ENCODE data around the gene TBL1Y.

Gene TBL1Y

DNA sequence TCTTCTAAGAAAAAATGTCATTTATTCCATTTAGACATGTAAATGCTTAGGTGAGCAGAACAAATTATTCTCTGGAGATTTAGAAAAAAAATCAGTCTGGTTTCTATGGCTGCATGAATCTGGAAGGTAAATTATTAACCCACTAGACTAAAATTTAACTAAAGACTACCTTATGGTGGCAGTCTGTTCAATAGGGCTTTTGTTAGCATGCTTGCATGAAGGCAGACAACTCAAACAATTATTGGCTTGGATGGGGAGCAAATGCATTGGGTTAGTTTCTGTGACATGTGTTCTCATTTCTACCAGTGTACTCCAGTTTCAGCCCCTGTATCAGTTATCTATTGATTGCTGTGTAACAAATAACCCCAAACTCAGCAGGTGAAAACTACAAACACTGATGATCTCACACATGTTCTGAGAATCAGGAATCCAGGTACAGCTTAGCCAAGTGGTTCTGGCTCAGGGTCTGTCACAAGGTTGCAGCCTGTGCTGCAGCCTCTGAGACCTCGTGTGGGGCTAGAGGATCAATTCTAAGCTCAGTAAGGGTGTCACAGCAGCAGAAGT, 87.1 kb downstream of the TBL1Y start:
- TF ChIP-seq RARB (CRISPR knock-in tag; IDR thresholded peaks at IDR 0.05) (no peak), ZNF565 (CRISPR knock-in tag; conservative IDR thresholded peaks at IDR 0.05; ENCODE audit: low read depth) (no peak), ZFP30 (CRISPR knock-in tag; IDR thresholded peaks at IDR 0.05) (no peak), TCF4 (CRISPR knock-in tag; IDR thresholded peaks at IDR 0.05; ENCODE audit: borderline replicate concordance) (no peak), PATZ1 (CRISPR knock-in tag; IDR thresholded peaks at IDR 0.05; ENCODE audit: borderline replicate concordance) (no peak), PPARA (CRISPR knock-in tag; IDR thresholded peaks at IDR 0.05; ENCODE audit: borderline replicate concordance) (no peak), BACH2 (CRISPR knock-in tag; IDR thresholded peaks at IDR 0.05; ENCODE audit: borderline replicate concordance) (no peak), CSDC2 (CRISPR knock-in tag; IDR thresholded peaks at IDR 0.05) (no peak), ZNF70 (CRISPR knock-in tag; IDR thresholded peaks at IDR 0.05) (no peak)
- TF ChIP-seq, protein P1, sequence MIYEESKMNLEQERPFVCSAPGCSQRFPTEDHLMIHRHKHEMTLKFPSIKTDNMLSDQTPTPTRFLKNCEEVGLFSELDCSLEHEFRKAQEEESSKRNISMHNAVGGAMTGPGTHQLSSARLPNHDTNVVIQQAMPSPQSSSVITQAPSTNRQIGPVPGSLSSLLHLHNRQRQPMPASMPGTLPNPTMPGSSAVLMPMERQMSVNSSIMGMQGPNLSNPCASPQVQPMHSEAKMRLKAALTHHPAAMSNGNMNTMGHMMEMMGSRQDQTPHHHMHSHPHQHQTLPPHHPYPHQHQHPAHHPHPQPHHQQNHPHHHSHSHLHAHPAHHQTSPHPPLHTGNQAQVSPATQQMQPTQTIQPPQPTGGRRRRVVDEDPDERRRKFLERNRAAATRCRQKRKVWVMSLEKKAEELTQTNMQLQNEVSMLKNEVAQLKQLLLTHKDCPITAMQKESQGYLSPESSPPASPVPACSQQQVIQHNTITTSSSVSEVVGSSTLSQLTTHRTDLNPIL (CRISPR knock-in tag; IDR thresholded peaks at IDR 0.05; ENCODE audit: low read depth) = no peak
- ATAC-seq = no peak

DNA sequence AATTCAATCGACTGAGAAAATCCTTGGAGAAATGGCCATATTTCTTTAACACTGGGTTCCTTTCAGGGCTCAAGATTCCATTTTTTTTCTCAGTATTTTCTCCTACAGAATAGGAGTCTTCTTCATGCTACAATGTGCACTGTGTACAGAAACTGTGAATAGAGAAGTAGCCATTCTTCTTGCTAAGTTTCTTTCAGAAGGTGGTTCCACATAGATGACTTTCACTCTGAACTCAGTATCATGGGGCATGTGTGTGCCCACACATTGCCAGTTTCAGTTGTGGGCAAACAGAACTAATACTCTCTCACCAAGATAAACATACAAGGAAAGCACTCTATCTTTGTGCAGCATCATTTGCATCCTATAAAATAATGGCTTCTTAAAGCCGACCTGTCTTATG, 89.4 kb downstream of the TBL1Y start:
- TF ChIP-seq PATZ1 (CRISPR knock-in tag; IDR thresholded peaks at IDR 0.05; ENCODE audit: borderline replicate concordance) = no peak
- no peak for TF ChIP-seq ZNF8 (CRISPR knock-in tag; IDR thresholded peaks at IDR 0.05)
- no peak for ATAC-seq

- no peak for TF ChIP-seq CSDC2 (CRISPR knock-in tag; IDR thresholded peaks at IDR 0.05)
- TF ChIP-seq OSR1 (CRISPR knock-in tag; IDR thresholded peaks at IDR 0.05) = no peak
- no peak for TF ChIP-seq ZFP30 (CRISPR knock-in tag; IDR thresholded peaks at IDR 0.05)
- TF ChIP-seq ARNTL (CRISPR knock-in tag; IDR thresholded peaks at IDR 0.05; ENCODE audit: borderline replicate concordance, low read depth) = no peak
- TF ChIP-seq TCF4 (CRISPR knock-in tag; IDR thresholded peaks at IDR 0.05; ENCODE audit: borderline replicate concordance) = no peak
- TF ChIP-seq, protein P2, sequence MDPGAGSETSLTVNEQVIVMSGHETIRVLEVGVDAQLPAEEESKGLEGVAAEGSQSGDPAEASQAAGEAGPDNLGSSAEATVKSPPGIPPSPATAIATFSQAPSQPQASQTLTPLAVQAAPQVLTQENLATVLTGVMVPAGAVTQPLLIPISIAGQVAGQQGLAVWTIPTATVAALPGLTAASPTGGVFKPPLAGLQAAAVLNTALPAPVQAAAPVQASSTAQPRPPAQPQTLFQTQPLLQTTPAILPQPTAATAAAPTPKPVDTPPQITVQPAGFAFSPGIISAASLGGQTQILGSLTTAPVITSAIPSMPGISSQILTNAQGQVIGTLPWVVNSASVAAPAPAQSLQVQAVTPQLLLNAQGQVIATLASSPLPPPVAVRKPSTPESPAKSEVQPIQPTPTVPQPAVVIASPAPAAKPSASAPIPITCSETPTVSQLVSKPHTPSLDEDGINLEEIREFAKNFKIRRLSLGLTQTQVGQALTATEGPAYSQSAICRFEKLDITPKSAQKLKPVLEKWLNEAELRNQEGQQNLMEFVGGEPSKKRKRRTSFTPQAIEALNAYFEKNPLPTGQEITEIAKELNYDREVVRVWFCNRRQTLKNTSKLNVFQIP (CRISPR knock-in tag; IDR thresholded peaks at IDR 0.05; ENCODE audit: borderline replicate concordance, low read depth) = no peak
- TF ChIP-seq ESRRG (CRISPR knock-in tag; IDR thresholded peaks at IDR 0.05) = no peak
- TF ChIP-seq CSRNP3 (CRISPR knock-in tag; IDR thresholded peaks at IDR 0.05) = no peak
- TF ChIP-seq GLIS3 (CRISPR knock-in tag; IDR thresholded peaks at IDR 0.05) = no peak
- TF ChIP-seq PPARA (CRISPR knock-in tag; IDR thresholded peaks at IDR 0.05; ENCODE audit: borderline replicate concordance) = no peak
- no peak for TF ChIP-seq ZNF70 (CRISPR knock-in tag; IDR thresholded peaks at IDR 0.05)
- no peak for TF ChIP-seq ISL1 (CRISPR knock-in tag; IDR thresholded peaks at IDR 0.05)
- TF ChIP-seq ZNF8 (CRISPR knock-in tag; IDR thresholded peaks at IDR 0.05) = no peak
- TF ChIP-seq PATZ1 (CRISPR knock-in tag; IDR thresholded peaks at IDR 0.05; ENCODE audit: borderline replicate concordance) = no peak
- no peak for TF ChIP-seq TOX (CRISPR knock-in tag; IDR thresholded peaks at IDR 0.05; ENCODE audit: borderline replicate concordance)
- no peak for TF ChIP-seq ZNF565 (CRISPR knock-in tag; conservative IDR thresholded peaks at IDR 0.05; ENCODE audit: low read depth)
- TF ChIP-seq, protein P1 (CRISPR knock-in tag; IDR thresholded peaks at IDR 0.05; ENCODE audit: low read depth) = no peak
- no peak for TF ChIP-seq BACH2 (CRISPR knock-in tag; IDR thresholded peaks at IDR 0.05; ENCODE audit: borderline replicate concordance)
- TF ChIP-seq RARB (CRISPR knock-in tag; IDR thresholded peaks at IDR 0.05) = no peak
- TF ChIP-seq ZC3H10 (CRISPR knock-in tag; IDR thresholded peaks at IDR 0.05) = no peak
- no peak for ATAC-seq
Measured at GRCh38 chrY:7002581-7002980, 92.1 kb downstream of the TBL1Y start.
